ENCODE results near the gene TP73.
A peak's percentile ranks its signal among the peaks of the same experiment; 100 is the strongest.

Gene TP73

DNA sequence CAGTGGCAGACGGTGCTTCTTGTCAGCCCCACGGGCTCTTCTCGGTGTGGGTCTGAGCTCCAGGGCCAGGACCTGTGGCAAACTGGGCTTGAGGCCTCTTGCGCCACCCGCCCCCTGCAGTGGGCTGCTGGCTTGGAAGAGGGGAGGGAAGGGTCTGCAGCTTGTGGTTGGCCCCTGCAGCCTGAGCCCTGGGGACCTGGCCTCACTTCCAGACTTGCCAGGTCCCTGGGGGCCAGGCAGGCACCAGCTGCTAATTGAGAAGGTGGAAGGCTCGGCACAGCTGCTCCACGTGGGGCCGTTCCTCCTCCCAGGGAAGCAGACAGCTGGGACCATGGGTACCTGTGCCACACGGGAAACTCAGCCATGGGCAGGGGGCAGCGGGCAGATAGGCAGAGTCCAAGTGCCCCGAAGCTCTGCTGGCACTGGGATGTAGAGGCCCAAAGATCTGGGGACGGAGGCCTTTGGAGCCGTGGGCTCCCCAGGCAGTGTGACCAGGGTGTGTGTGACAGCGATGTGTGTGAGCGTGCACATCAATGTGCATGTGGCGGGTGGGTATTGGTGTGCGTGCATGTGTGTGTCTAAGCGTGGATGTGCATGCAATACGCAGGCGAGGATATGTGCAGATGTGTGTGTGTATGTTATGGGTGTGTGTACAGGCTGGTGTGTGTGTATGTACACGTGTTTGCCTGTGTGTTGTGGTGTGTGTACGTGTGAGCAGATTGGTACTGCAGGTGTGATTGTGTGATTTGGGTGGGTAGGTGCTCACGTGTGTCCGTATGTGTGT lies 39.3 kb downstream of the TP73 start:
- DNase-seq: no peak

DNA sequence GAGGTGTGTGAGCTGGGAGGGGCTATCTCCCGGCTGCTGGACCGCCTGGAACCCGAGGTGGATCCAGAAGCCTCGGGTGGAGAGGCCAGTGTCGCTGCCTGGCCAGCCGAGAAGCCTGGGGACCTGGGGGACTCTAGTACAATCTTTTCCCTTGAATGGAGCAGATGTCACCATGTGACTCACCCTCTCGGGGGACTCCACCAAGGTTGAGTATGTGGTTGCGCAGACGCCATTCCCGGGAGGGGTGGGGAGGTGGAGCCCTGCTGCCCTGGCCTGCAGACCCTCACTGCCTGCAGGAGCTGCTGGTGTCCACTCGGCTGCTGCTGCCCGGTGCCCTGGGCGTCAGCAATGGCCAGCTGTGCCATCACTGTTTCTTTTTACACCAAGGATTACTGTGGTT lies 40.3 kb downstream of the TP73 start:
- DNase-seq: no peak

DNA sequence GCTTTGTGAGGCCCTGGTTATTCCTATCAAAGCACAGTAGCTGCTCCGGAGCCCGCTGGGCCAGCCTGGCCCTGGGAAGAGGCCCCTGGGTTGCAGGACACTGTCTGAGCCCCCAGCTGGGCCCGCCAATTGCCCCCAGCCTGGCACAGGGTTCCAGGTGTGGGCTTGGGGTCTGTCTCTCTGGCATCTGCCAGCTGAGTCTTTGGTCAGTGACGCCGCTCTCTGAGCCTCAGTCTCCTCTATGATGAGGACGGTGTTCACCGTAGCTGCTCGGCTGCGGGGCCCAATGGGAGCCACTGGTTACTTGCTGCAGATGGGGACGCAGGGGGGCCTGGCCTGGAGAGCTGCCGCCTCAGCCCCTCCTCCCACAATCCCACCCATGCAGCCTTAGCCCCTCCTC lies 41.0 kb downstream of the TP73 start:
- DNase-seq: no peak

DNA sequence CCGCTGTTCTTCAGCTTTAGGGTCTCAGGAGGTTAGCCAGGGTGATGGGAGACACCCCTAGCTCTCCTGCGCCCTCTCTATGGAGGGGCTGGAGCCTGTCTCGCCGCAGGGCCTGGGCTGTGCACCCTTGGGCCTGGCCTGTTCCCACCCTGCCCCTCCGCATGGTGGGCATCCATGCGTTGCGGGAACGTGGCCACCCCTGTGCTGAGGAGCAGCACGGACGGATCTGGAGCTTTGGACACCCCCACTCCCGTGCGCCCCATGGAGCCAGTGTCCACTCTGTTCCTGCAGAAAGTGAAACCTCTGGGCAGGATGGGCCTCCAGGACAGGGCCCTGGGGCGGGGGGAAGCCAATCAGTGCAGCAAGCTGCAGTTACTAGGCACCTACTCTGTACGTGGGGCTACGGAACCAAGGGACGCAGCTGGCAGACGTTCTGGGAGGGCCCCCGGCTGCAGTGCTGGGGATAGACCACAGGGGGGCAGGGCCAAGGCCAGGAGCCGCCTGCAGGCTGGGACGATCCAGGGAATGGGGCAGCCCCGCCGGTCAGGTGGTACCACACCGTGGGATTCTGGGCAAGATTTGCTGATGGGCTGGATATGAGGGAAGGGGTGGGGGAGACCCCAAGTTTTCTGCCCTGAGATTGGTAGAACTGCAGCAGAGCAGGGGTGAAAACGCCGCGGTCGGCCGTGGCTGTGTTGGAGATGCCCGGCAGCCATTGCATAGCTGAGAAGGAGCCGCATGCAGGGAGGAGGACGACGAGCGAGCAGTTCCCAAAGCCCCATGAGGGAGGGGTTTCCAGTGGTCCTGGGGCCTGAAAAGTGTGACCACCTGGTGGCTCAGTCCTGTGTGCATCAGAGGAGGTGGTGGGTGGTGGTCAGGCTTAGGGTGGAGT lies 43.3 kb downstream of the TP73 start:
- DNase-seq: peak in 1 of 4 experiments; percentile 15

DNA sequence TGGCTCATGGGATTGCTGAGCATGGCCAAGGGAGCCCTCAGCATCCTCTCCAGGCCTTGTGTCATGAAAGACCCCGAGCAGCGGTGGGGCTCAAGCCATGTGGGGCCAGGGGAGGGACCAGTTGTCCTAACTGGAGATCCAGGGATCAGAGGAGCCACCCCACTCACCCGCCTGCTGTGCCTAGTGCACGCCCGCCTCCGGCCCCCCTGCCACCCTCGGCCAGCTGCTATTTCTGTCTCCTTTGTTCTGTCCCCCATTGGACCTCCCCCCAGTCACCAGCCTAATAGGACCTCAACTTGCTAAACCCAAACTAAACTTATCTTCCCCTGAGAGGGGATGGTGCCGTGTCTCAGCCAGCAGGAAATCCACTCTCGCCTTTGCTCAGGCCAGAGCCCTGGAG lies 44.4 kb downstream of the TP73 start:
- DNase-seq: no peak

DNA sequence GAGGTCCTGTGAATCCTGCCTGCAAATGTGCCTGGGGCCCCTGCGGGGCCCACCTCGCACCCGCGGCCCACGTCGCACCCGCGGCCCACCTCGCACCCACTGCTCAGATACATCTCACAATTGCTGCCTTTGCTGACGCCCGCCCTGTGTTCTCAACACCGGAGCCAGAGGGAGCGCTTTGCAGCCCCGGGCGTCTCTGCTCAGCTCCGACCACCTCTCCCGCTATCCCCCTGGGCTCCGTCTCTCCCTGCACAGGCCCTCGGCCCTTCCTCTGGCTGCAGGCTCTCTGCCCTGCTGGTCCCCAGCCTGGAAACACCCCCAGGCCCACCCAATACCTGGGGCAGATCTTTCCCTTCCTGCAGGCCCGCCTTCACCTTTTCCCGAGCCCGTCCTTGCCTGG lies 44.8 kb downstream of the TP73 start:
- DNase-seq: no peak

GRCh38 chr1:3697810-3698209 lies 45.5 kb downstream of the TP73 start:
- no peak for DNase-seq

DNA sequence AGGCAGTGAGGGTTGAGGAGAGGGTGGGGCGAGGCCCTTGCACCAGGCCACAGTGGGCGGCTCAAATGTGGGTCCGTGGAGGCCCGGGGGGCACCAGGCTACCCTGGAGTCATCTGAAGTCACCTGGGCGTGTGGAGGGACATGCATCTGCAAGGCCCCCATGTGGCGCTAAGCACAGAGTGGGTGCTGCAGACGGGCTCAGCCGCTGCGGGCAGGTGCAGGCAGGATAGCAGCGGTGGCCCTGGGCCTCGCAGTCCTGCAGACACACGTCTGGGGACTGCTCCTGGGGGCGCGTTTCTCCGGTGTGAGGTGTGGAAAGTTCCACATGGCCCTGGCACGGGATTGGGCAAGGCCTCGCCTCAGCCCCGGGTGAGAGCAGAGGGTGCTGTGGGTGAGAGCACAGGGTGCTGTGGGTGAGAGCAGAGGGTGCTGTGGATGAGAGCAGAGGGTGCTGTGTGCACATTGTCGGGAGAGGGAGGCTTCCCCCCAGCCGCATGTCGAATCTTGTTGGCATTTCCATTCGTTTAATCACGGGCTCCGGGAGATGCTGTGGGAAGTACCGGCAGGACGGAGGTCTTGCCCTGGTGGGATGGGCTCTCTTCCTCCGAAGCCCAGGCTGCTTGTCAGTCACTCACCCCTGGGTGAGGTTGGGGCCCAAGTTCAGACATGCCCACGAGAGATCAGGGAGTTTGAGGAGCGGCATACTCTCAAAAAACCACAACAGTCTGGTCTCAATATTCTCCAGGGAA lies 46.5 kb downstream of the TP73 start:
- no peak for DNase-seq

DNA sequence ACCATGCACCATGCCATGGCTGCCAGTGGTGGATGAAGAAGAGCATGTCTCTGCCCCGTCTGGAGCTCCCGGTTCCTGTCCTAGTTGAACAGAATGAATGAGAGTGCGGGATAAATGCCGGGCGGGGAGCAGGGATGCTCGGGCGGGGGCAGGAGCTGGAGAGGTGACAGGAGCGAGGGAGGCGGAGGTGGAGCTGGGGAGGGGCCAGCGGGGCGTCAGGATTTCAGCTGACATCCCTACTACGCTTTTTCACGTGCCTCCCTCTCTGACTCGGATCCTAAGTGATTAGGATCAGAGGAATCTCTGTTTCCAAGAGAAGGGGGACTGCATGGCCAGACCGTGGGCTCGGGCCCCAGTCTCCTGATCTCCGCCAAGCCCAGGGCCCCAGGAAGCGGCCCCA lies 47.3 kb downstream of the TP73 start:
- DNase-seq: no peak

DNA sequence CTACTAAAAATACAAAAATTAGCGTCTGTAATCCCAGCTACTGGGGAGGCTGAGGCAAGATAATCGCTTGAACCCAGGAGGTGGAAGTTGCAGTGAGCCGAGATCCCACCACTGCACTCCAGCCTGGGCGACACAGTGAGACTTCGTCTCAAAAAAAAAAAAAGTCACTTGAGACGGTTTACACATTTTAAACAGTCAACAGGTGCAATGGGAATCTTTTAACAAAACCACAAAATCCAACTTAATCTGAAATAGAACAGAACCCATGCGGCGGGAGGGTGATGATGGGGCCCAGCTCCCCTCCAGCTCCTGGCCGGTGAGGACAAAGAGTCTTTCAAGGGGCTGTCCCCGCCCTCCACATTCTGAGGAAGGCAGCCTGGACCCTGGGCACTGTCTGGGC lies 48.3 kb downstream of the TP73 start:
- DNase-seq: no peak

DNA sequence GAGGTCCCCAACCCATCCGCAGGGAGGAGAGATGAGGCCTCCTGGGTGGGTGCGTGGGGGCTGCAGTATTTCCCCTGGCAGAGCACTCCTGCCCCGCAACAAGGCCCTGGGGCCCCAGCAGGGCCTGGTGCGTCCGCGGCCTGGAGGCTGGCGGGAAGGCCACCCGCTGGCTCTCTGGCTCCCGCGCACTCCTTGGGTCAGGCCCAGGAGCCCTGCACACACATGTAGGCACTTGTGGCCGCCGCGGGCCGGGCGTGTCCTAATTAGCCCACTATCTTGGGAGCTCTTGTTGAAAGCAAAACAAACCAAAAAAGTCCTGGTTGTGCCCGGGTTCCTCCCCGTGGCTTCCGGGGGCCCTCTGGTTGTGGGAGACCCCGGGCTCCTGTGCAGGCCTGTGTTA lies 50.2 kb downstream of the TP73 start:
- no peak for DNase-seq

DNA sequence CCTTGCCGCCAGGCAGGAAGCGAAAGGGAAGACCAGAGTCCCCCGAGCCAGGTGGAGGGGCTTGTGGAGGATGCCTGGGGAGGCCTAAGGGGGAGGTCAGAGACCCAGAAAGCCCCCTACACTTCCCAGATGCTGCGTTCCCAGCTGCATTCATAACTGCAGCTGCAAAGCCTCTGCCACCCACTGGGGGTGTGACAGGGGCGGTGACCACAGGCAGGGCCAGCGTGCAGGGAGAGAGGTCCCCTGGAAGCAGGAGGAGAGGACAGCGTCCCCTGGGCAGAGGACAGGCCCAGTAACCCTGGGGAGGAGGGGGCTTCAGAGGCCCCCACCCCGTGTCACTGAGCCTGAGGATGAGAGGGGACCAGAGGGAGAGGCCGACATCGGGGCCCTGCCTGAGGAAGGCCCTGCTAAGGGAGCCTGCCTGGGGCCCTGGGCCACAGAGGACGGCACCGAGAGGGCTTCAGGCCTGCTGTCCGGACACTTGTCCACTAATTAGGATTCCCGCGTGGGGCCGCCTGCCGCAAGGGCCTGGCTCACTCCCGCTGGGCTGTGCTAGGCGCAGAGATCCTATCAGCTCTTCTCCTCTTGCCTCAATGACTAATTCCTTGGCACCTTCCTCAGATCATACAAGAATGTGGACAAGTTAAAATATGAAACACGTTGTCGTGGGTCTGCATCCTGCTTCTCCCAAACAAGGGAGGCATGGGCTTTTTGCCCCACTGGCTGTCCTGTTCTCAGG lies 50.8 kb downstream of the TP73 start:
- no peak for DNase-seq

- DNase-seq: no peak
These were observed 51.6 kb downstream of the TP73 start for GRCh38 chr1:3703786-3704371.

- DNase-seq: no peak
These were observed 53.1 kb downstream of the TP73 start for GRCh38 chr1:3705341-3705950.

GRCh38 chr1:3706651-3707297 lies 54.5 kb downstream of the TP73 start:
- DNase-seq: no peak

GRCh38 chr1:3707298-3707938 lies 55.1 kb downstream of the TP73 start:
- DNase-seq: no peak

GRCh38 chr1:3707939-3708328 lies 55.6 kb downstream of the TP73 start:
- no peak for DNase-seq

GRCh38 chr1:3708791-3709190 lies 56.5 kb downstream of the TP73 start:
- DNase-seq: no peak

DNA sequence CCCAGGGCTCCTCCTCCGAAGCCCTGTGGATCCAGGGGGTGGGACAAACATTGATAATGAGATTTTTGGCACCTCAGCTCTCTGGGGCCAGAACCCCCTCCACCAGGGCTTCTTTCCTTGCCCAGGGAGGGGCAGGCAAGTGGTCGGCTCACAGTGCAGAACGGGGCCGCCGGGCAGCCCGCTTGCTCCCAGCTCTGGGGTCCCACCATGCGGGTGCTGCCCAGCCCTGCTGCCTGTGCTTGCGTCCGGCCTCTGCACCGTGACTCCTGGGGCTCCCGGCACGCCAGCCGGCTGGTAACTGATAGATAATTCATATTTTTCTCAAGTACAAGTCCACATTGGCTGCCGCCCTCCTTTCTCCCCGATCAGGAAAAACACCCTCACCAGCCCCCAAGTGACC lies 57.9 kb downstream of the TP73 start:
- no peak for DNase-seq

DNA sequence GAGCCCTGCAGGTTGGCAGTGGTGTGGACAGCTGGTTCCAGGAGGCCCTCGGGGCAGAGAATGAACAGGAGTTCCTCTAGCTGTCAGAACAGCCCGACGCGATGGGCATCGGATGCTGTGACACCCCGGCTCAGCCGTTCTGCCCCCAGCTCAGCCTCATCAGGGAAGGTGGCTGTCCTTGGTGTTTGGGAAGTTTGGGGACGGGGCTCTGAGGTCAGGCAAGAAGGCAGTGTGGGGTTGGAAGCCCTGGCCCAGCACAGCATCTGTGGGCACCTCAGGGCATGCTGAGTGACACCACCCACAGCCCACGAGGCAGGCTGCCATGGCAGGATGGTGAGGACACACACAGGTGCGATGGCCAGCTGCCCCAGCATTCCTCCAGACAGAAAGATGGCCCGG lies 59.1 kb downstream of the TP73 start:
- no peak for DNase-seq

Data from activated CD4-positive, CD25-positive, alpha-beta regulatory T cell (primary cell).